ENCODE measurements around the gene PAWR.

DNA sequence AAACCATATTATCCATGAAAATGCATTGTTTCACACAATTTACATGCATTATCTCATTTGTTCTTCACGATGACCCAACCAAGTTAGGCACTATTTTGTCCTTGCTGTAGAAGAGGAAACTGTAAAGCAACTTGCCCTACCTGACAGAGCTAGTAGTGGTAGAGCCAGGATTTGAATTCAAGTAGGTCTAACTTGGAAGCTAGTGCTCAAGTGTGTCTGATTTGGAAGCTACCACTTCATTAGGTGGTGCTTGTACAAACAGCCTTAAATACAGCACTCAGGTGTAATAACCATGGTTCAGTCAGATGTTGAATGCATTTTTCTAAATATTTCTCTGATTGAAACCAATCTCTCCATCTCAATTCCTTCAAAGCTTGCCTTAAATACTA, 123.6 kb downstream of the PAWR start:
- TF ChIP-seq, protein P1, sequence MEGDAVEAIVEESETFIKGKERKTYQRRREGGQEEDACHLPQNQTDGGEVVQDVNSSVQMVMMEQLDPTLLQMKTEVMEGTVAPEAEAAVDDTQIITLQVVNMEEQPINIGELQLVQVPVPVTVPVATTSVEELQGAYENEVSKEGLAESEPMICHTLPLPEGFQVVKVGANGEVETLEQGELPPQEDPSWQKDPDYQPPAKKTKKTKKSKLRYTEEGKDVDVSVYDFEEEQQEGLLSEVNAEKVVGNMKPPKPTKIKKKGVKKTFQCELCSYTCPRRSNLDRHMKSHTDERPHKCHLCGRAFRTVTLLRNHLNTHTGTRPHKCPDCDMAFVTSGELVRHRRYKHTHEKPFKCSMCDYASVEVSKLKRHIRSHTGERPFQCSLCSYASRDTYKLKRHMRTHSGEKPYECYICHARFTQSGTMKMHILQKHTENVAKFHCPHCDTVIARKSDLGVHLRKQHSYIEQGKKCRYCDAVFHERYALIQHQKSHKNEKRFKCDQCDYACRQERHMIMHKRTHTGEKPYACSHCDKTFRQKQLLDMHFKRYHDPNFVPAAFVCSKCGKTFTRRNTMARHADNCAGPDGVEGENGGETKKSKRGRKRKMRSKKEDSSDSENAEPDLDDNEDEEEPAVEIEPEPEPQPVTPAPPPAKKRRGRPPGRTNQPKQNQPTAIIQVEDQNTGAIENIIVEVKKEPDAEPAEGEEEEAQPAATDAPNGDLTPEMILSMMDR (IDR thresholded peaks at IDR 0.05), result no peak
- TF ChIP-seq EZH2 (IDR thresholded peaks at IDR 0.05), result no peak
- TF ChIP-seq EZH2phosphoT487 (IDR thresholded peaks at IDR 0.05), result no peak

Data from neural progenitor cell (in vitro differentiated cells).